Measurements from ENCODE around the gene EPHB2. TPM values are rescaled to one million over a fixed set of nuclear protein-coding genes. Genes with fewer than 3 reads are reported as not detected.

The EPHB2 gene
- total and polyA plus RNA-seq, 9 donors: 2.5 to 55.1 (median 15.1) TPM

DNA sequence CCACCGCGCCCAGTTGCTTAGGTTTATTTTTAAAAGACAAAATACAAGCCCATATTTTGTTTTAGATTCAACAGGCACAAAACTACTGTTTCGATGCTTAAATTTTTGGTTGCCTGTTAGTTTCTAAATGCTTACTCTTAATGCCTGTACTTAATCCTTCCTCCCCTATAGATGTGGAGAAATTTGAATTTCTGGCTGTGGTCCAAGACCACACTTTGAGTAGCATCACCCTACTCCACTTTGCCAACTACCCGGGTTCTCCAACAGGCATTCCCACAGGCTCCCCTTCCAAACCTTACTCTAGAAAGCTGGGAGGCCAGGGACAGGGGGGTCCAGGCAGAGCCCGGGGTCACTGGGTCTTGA lies 242.0 kb downstream of the EPHB2 start:
- DNase-seq: no peak

DNA sequence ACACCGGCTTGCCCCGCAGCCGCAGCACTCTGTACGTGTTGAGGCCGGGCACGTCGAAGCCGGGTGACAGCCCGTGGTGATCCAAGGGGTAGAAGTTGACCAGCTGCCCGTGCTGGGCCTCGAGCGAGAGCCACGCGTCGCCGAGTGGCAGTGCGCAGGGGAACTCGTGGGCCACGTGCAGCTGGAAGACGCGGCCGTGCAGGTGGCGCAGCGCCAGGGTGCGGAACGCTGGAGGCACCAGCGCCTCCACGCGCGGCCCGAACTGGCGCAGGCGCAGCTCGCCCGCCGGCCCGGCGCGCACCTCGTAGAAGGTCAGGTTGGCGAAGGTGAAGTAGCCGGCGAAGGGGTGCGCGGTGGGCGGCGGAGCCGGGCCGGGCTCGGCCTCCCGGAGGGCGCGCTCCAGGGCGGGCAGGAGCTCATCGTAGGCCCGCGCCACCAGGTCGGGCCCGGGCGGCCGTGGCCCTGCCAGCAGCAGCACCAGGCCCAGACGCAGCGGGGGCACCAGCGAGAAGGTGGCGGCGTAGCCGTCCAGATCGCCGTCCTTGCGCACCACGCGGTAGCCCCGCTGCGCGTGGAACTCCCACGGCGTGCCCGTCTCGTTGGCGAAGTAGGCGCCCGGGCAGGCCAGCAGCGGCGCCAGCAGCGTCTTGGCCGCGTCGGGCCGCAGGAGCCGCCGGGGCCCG lies 242.6 kb downstream of the EPHB2 start:
- no peak for DNase-seq
- Histone ChIP-seq H3K9me3 (no peaks in the 10 kb centered on the region), H3K36me3 (no peaks in the 10 kb centered on the region), H3K4me3 (no peak overlapping the region), H3K4me1 (ENCODE audit: insufficient read depth) (peaks cover 3% of the 10 kb centered on the region), H3K27ac (no peak overlapping the region), H3K27me3 (no peaks in the 10 kb centered on the region)
- TF ChIP-seq POLR2A (IDR thresholded peaks at IDR 0.05) (no peak), EP300 (IDR thresholded peaks at IDR 0.05) (no peak)
- TF ChIP-seq, protein P1, sequence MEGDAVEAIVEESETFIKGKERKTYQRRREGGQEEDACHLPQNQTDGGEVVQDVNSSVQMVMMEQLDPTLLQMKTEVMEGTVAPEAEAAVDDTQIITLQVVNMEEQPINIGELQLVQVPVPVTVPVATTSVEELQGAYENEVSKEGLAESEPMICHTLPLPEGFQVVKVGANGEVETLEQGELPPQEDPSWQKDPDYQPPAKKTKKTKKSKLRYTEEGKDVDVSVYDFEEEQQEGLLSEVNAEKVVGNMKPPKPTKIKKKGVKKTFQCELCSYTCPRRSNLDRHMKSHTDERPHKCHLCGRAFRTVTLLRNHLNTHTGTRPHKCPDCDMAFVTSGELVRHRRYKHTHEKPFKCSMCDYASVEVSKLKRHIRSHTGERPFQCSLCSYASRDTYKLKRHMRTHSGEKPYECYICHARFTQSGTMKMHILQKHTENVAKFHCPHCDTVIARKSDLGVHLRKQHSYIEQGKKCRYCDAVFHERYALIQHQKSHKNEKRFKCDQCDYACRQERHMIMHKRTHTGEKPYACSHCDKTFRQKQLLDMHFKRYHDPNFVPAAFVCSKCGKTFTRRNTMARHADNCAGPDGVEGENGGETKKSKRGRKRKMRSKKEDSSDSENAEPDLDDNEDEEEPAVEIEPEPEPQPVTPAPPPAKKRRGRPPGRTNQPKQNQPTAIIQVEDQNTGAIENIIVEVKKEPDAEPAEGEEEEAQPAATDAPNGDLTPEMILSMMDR (IDR thresholded peaks at IDR 0.05): no peak
- 4 to 7% (median 7%) methylated on average over 62 to 92 of the region's 92 CpGs for WGBS, 3 donors
- intact Hi-C loops (cut with DNase I): no loop called here

More for the DNA sequence above, 242.0 kb downstream of the EPHB2 start:
- intact Hi-C loops (cut with DNase I): no loop called here
- Histone ChIP-seq H3K27me3 (no peaks in the 10 kb centered on the region), H3K9me3 (no peaks in the 10 kb centered on the region), H3K4me1 (ENCODE audit: insufficient read depth) (peaks cover 3% of the 10 kb centered on the region), H3K36me3 (no peaks in the 10 kb centered on the region), H3K4me3 (no peak overlapping the region), H3K27ac (no peak overlapping the region)
- WGBS, 3 donors: 76 to 86% (median 77%) methylated on average over 5 of the region's 5 CpGs
- TF ChIP-seq POLR2A (IDR thresholded peaks at IDR 0.05): no peak
- TF ChIP-seq, protein P1 (IDR thresholded peaks at IDR 0.05): no peak
- no peak for TF ChIP-seq EP300 (IDR thresholded peaks at IDR 0.05)

DNA sequence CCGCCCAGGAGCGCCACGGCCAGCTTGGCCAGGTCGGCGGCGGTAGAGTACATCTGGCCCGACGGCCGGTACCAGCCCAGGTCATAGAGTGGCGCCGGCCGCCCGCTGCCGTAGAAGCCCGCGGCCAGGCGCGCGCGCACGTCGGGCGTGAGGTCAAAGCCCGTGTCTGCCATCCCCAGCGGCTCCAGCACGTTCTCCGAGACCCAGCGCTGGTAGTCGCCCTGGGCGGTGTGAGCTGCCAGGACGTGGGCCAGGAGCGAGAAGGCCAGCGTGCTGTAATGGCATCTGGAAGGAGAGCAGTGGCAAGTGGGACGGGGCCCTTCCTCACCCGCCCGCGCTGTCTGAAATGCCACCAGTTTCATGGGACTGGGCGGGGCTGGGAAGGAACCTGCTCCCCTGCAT lies 243.1 kb downstream of the EPHB2 start:
- TF ChIP-seq, protein P1 (IDR thresholded peaks at IDR 0.05): no peak
- no peak for TF ChIP-seq POLR2A (IDR thresholded peaks at IDR 0.05)
- no peak for TF ChIP-seq EP300 (IDR thresholded peaks at IDR 0.05)
- 19 to 29% (median 23%) methylated on average over 31 to 38 of the region's 38 CpGs for WGBS, 3 donors
- Histone ChIP-seq H3K9me3 (no peaks in the 10 kb centered on the region), H3K27ac (no peak overlapping the region), H3K4me3 (no peak overlapping the region), H3K27me3 (no peaks in the 10 kb centered on the region), H3K36me3 (no peaks in the 10 kb centered on the region), H3K4me1 (ENCODE audit: insufficient read depth) (peaks cover 3% of the 10 kb centered on the region)
- DNase-seq: no peak
- intact Hi-C loops (cut with DNase I): no loop called here

DNA sequence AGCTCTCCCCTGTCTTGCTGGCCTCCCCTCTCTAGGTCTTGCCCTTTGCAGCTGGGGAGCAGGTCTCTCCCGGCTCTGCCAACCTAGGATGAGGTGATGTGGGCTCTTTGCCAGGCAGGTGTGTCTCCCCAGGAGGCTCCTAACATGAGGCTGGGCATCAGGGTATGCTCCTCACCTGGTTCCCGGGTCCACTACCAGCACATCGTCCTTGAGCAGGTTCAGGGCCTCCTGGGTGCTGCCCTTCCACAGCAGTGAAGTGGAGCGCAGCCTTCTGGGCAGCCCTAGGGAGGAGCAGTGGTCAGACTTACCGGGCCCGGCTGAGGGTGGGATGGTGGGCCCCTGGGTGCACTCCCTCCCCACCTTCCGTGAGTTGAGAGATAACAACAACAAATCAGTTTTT lies 244.5 kb downstream of the EPHB2 start:
- H3K27ac ChIP-seq: no peak overlapping the region
- H3K36me3 ChIP-seq: no peaks in the 10 kb centered on the region
- no peaks in the 10 kb centered on the region for H3K27me3 ChIP-seq
- DNase-seq: no peak
- intact Hi-C loops (cut with DNase I): no loop called here
- no peaks in the 10 kb centered on the region for H3K9me3 ChIP-seq
- peaks cover 3% of the 10 kb centered on the region for H3K4me1 ChIP-seq (ENCODE audit: insufficient read depth)
- 70 to 82% (median 81%) methylated on average over 7 of the region's 7 CpGs for WGBS, 3 donors
- no peak overlapping the region for H3K4me3 ChIP-seq
- TF ChIP-seq, protein P1 (IDR thresholded peaks at IDR 0.05): no peak
- TF ChIP-seq POLR2A (IDR thresholded peaks at IDR 0.05) (no peak), EP300 (IDR thresholded peaks at IDR 0.05) (no peak)
